C4-2B (cell line): ENCODE data around the gene USP6NL.

Source experiments
- ZFX ChIP-seq: fragments of 450-650 bp; IDR thresholded peaks from 2 replicates; pipeline ENCODE4 v1.6.1; 2017
- TF ChIP-seq, protein P1 (sequence below): fragments of 450-650 bp; conservative IDR thresholded peaks from 2 replicates; pipeline ENCODE4 v1.5.1; 2017; ENCODE audit warnings: mild to moderate bottlenecking

DNA sequence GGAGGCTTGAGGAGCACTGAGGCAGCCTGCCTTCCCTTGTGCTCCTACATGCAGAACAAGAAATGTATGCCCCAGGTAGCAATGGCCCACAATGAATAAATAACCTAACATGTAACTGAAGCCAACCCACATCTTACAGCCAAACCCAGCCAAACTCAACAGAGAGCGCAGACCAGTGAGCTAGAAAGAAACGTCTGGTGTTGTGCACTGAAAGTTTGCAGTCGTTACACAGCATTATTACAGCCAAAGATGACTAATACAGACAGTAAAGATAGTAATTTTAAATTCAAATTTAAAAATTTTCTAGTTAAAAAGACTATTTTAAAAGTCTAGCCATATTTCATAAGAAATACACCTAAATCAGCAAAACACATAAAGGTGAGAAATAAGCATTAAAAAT lies 11.2 kb downstream of the USP6NL start:
- TF ChIP-seq, protein P1, sequence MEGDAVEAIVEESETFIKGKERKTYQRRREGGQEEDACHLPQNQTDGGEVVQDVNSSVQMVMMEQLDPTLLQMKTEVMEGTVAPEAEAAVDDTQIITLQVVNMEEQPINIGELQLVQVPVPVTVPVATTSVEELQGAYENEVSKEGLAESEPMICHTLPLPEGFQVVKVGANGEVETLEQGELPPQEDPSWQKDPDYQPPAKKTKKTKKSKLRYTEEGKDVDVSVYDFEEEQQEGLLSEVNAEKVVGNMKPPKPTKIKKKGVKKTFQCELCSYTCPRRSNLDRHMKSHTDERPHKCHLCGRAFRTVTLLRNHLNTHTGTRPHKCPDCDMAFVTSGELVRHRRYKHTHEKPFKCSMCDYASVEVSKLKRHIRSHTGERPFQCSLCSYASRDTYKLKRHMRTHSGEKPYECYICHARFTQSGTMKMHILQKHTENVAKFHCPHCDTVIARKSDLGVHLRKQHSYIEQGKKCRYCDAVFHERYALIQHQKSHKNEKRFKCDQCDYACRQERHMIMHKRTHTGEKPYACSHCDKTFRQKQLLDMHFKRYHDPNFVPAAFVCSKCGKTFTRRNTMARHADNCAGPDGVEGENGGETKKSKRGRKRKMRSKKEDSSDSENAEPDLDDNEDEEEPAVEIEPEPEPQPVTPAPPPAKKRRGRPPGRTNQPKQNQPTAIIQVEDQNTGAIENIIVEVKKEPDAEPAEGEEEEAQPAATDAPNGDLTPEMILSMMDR: no peak
- TF ChIP-seq ZFX: no peak
